HS-5 (cell line): ENCODE results near the gene COA7.

Experiments used
- DNase-seq: peaks from one replicate; pipeline ENCODE4 v3.0.0-alpha.2; 2012; ENCODE audit warnings: low read depth

The COA7 gene

GRCh38 chr1:52635321-52636089, 62.6 kb downstream of the COA7 start:
- no peak for DNase-seq
